Mucosa of descending colon (tissue), 3 donors: ENCODE data around the gene VPS37C. TPM values are rescaled to one million over a fixed set of nuclear protein-coding genes. Genes with fewer than 3 reads are reported as not detected.
"Not testable (repeated sequence)": the region's sequence is repeated elsewhere in the genome, so short reads cannot be mapped to it uniquely, and the experiment has no call there.

Experiments
- ATAC-seq: fragments of 200-7000 bp; cut with Tn5 transposase; one replicate; pipeline ENCODE4 v1.9.1; 2020; ENCODE audit warnings: mild to moderate bottlenecking, moderate library complexity
- DNase-seq, 3 donors: peaks; one replicate each; pipeline ENCODE4 v3.0.0-alpha.2; 2020
- H3K36me3 ChIP-seq: fragments of 200-600 bp; one replicate; pipeline ENCODE4 v1.8.0; 2021; ENCODE audit warnings: low read depth, mild to moderate bottlenecking
- H3K4me1 ChIP-seq: fragments of 200-600 bp; one replicate; pipeline ENCODE4 v1.8.0; 2021; ENCODE audit warnings: low read depth, mild to moderate bottlenecking
- H3K4me3 ChIP-seq: fragments of 200-600 bp; one replicate; pipeline ENCODE4 v1.8.0; 2021; ENCODE audit warnings: mild to moderate bottlenecking
- H3K9me3 ChIP-seq: fragments of 200-600 bp; one replicate; pipeline ENCODE4 v1.8.0; 2021; ENCODE audit warnings: mild to moderate bottlenecking
- CTCF ChIP-seq: fragments of 200-600 bp; IDR thresholded peaks from one replicate; pipeline ENCODE4 v1.8.0; 2022; ENCODE audit warnings: antibody characterized with exemption, mild to moderate bottlenecking
- intact Hi-C, 2 donors: fragments of 100-400 bp; cut with DNase I in 1 of 2; cut with micrococcal nuclease in 1 of 2; formaldehyde crosslinking; loops; one replicate each; pipeline versions ENCODE4 v1.11.0 to v1.11.1; 2022; cut with DNase I, micrococcal nuclease
- total RNA-seq, 3 donors: library from RNA; stranded (reverse); fragmentation: NEBNext Ultra II Directional in 2 of 3; extraction: Animal tissue kit (Norgen Biotek cat#: 25700) in 2 of 3; gene quantifications; one replicate each; pipeline versions ENCODE4 v1.2.1 to v1.2.4, GENCODE V29; 2021 to 2023
- donor health status: DM: no; HTN: no; CAD: no; lungs with moderate emphysema.
- donor health status: DM: no; HTN: no; CAD: no.
- donor health status: DM: no; HTN: yes; CAD: no.

Gene VPS37C
- total RNA-seq, 3 donors from 2014 or later: 28.5 to 30.8 (median 28.5) TPM

DNA sequence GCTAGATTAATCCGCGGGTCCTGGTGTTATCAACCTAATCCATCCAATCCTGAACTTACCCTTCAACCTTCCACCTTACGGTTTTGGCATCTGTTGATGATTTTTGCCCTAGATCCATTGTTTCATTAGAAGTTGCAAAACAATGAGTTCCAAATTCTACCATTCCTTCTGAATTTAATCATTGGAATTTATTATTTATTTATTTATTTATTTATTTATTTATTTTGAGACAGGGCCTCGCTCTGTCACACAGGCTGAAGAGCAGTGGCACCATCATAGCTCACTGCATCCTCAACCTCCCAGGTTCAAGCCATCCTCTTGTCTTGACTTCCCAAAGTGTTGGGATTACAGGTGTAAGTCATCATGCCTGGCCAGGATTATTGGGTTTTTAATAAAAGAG, 20.3 kb upstream of the VPS37C start:
- TF ChIP-seq CTCF: no peak
- Histone ChIP-seq H3K9me3 (no peaks in the 10 kb centered on the region), H3K36me3 (no peaks in the 10 kb centered on the region), H3K4me1 (no peaks in the 10 kb centered on the region), H3K4me3 (no peak overlapping the region)
- DNase-seq: no peak
- ATAC-seq: no peak
- intact Hi-C loops: loop anchor here in 1 of 2 donors (10.0 kb wide), 2 partner anchors 57 to 347 kb away; no protein-coding TSS in a partner anchor

- H3K4me1 ChIP-seq, H3K4me3 ChIP-seq, ATAC-seq, DNase-seq, H3K36me3 ChIP-seq, H3K9me3 ChIP-seq: not testable (repeated sequence)
- intact Hi-C loops: loop anchor here in 1 of 2 donors (10.0 kb wide), 2 partner anchors 55 to 345 kb away; no protein-coding TSS in a partner anchor
Observed at GRCh38 chr11:61180205-61180604, 19.0 kb upstream of the VPS37C start.

- no peak overlapping the region for H3K4me3 ChIP-seq
- intact Hi-C loops: no loop called here
- no peak for TF ChIP-seq CTCF
- no peaks in the 10 kb centered on the region for H3K36me3 ChIP-seq
- no peaks in the 10 kb centered on the region for H3K9me3 ChIP-seq
- DNase-seq (no peak), ATAC-seq (no peak)
- no peaks in the 10 kb centered on the region for H3K4me1 ChIP-seq
Observed at GRCh38 chr11:61176446-61176845, 15.2 kb upstream of the VPS37C start.

- H3K4me1 ChIP-seq: no peaks in the 10 kb centered on the region
- no peaks in the 10 kb centered on the region for H3K9me3 ChIP-seq
- H3K36me3 ChIP-seq: no peaks in the 10 kb centered on the region
- DNase-seq (no peak), ATAC-seq (no peak)
- no peak for TF ChIP-seq CTCF
- H3K4me3 ChIP-seq: no peak overlapping the region
- intact Hi-C loops: no loop called here
Observed at GRCh38 chr11:61174949-61175348, 13.7 kb upstream of the VPS37C start.

DNA sequence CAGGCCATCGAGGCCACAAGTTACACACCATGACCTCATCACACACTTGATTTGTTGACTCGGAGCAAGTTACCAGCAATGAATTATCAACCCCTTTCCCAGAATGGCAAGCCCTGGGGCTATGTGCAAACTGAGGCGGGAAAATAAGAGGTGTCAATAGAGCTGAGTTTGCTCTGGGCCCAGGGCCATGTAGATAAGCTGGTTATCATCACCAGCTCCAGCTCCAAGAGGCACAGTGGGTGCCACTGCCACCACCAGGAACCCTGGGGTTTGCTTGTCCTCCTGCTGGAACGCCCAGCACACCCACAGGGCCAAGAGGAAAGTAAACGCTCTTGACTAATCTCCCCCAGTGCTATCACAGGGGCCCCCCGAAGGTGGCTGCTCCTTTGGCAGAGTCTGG, 13.0 kb upstream of the VPS37C start:
- DNase-seq: no peak
- H3K4me3 ChIP-seq: no peak overlapping the region
- ATAC-seq: no peak
- intact Hi-C loops: no loop called here
- H3K4me1 ChIP-seq: no peaks in the 10 kb centered on the region
- no peak for TF ChIP-seq CTCF
- no peaks in the 10 kb centered on the region for H3K9me3 ChIP-seq
- H3K36me3 ChIP-seq: no peaks in the 10 kb centered on the region

- Histone ChIP-seq H3K4me1 (no peaks in the 10 kb centered on the region), H3K36me3 (no peaks in the 10 kb centered on the region), H3K4me3 (no peak overlapping the region), H3K9me3 (no peaks in the 10 kb centered on the region)
- no peak for DNase-seq
- ATAC-seq: no peak
- TF ChIP-seq CTCF: no peak
- intact Hi-C loops: no loop called here
Observed at GRCh38 chr11:61173456-61173855, 12.2 kb upstream of the VPS37C start.
